Measurements from ENCODE around the gene LILRA6.

The LILRA6 gene

GRCh38 chr19:54188215-54188871 is 54.2 kb downstream of the LILRA6 start:
- Histone ChIP-seq H3K4me3 (ENCODE audit: low read depth, low read length, poor library complexity, severe bottlenecking) (peak overlapping the region; percentile 82), H3K27ac (ENCODE audit: low read depth, low read length, poor library complexity, severe bottlenecking) (peak overlapping the region; percentile 92), H4K20me1 (ENCODE audit: insufficient read depth, low read length) (no peaks in the 10 kb centered on the region), H2AFZ (ENCODE audit: low read length) (no peak overlapping the region), H3K9ac (ENCODE audit: low read length) (peak overlapping the region; percentile 92), H3F3A (ENCODE audit: insufficient read depth, low read length) (no peaks in the 10 kb centered on the region), H3K9me2 (ENCODE audit: low read depth, low read length) (no peaks in the 10 kb centered on the region), H3K79me2 (ENCODE audit: insufficient read depth, low read length) (no peaks in the 10 kb centered on the region), H3K27me3 (ENCODE audit: insufficient read depth, low read length) (no peaks in the 10 kb centered on the region), H3K4me1 (ENCODE audit: insufficient read depth, low read length, severe bottlenecking) (peaks cover 21% of the 10 kb centered on the region), H3K9me3 (ENCODE audit: low read length) (no peaks in the 10 kb centered on the region), H3K4me2 (ENCODE audit: low read length) (peak overlapping the region; percentile 93), H3K36me3 (ENCODE audit: insufficient read depth, low read length) (peaks cover 7% of the 10 kb centered on the region; the same call in 1 of the 2 replicates)
- TF ChIP-seq CTCF (IDR thresholded peaks at IDR 0.05; ENCODE audit: low read length) (no peak), EZH2 (IDR thresholded peaks at IDR 0.05; ENCODE audit: borderline replicate concordance, low read length) (no peak)

- Histone ChIP-seq H3K27ac (ENCODE audit: low read depth, low read length, poor library complexity, severe bottlenecking) (no peak overlapping the region), H3K4me2 (ENCODE audit: low read length) (no peak overlapping the region), H3K9me3 (ENCODE audit: low read length) (no peaks in the 10 kb centered on the region), H4K20me1 (ENCODE audit: insufficient read depth, low read length) (no peaks in the 10 kb centered on the region), H3K36me3 (ENCODE audit: insufficient read depth, low read length) (no peaks in the 10 kb centered on the region), H3K4me1 (ENCODE audit: insufficient read depth, low read length, severe bottlenecking) (peaks cover 16% of the 10 kb centered on the region), H3K9ac (ENCODE audit: low read length) (no peak overlapping the region), H3K79me2 (ENCODE audit: insufficient read depth, low read length) (no peaks in the 10 kb centered on the region), H2AFZ (ENCODE audit: low read length) (no peak overlapping the region), H3F3A (ENCODE audit: insufficient read depth, low read length) (no peaks in the 10 kb centered on the region), H3K4me3 (ENCODE audit: low read depth, low read length, poor library complexity, severe bottlenecking) (no peak overlapping the region), H3K27me3 (ENCODE audit: insufficient read depth, low read length) (no peaks in the 10 kb centered on the region), H3K9me2 (ENCODE audit: low read depth, low read length) (no peaks in the 10 kb centered on the region)
- TF ChIP-seq EZH2 (IDR thresholded peaks at IDR 0.05; ENCODE audit: borderline replicate concordance, low read length) (no peak), CTCF (IDR thresholded peaks at IDR 0.05; ENCODE audit: low read length) (no peak)
These were observed 55.6 kb downstream of the LILRA6 start for GRCh38 chr19:54186934-54187381.

All from OCI-LY1 (cell line).